ENCODE data around the gene HTR6.

HTR6 gene

DNA sequence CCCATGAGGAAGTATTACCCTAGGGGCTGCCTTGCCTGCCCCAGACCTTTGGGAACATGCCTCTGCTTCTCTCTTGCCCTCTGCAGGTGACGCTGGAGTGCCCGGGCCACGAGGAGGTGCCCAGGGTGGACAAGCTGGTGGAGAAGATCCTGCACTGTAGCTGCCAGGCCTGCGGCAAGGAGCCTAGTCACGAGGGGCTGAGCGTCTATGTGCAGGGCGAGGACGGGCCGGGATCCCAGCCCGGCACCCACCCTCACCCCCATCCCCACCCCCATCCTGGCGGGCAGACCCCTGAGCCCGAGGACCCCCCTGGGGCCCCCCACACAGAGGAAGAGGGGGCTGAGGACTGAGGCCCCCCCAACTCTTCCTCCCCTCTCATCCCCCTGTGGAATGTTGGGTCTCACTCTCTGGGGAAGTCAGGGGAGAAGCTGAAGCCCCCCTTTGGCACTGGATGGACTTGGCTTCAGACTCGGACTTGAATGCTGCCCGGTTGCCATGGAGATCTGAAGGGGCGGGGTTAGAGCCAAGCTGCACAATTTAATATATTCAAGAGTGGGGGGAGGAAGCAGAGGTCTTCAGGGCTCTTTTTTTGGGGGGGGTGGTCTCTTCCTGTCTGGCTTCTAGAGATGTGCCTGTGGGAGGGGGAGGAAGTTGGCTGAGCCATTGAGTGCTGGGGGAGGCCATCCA is 7.8 kb upstream of the HTR6 start:
- no peaks in the 10 kb centered on the region for H4K20me1 ChIP-seq (ENCODE audit: insufficient read depth, low read length)
- TF ChIP-seq EZH2phosphoT487 (IDR thresholded peaks at IDR 0.05; ENCODE audit: low read depth), result no peak
- TF ChIP-seq, protein P1, sequence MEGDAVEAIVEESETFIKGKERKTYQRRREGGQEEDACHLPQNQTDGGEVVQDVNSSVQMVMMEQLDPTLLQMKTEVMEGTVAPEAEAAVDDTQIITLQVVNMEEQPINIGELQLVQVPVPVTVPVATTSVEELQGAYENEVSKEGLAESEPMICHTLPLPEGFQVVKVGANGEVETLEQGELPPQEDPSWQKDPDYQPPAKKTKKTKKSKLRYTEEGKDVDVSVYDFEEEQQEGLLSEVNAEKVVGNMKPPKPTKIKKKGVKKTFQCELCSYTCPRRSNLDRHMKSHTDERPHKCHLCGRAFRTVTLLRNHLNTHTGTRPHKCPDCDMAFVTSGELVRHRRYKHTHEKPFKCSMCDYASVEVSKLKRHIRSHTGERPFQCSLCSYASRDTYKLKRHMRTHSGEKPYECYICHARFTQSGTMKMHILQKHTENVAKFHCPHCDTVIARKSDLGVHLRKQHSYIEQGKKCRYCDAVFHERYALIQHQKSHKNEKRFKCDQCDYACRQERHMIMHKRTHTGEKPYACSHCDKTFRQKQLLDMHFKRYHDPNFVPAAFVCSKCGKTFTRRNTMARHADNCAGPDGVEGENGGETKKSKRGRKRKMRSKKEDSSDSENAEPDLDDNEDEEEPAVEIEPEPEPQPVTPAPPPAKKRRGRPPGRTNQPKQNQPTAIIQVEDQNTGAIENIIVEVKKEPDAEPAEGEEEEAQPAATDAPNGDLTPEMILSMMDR (IDR thresholded peaks at IDR 0.05; ENCODE audit: low read depth, low read length), result no peak
- no peaks in the 10 kb centered on the region for H3K9me3 ChIP-seq (ENCODE audit: insufficient read depth, low read length)
- no peak overlapping the region for H3K4me3 ChIP-seq (ENCODE audit: low read length)
- H3K27me3 ChIP-seq (ENCODE audit: low read depth, low read length), result no peaks in the 10 kb centered on the region
- H3K9ac ChIP-seq (ENCODE audit: low read length), result no peak overlapping the region
- no peaks in the 10 kb centered on the region for H3K79me2 ChIP-seq (ENCODE audit: low read length)
- no peak overlapping the region for H3K27ac ChIP-seq (ENCODE audit: low read length)
- H3K4me2 ChIP-seq (ENCODE audit: low read length), result no peak overlapping the region
- no peaks in the 10 kb centered on the region for H3K36me3 ChIP-seq (replicated peaks; ENCODE audit: low read depth, low read length)
- H2AFZ ChIP-seq (ENCODE audit: low read depth, low read length), result no peak overlapping the region
- peaks cover 3% of the 10 kb centered on the region; the same call in 1 of the 2 replicates for H3K4me1 ChIP-seq (ENCODE audit: low read length)

DNA sequence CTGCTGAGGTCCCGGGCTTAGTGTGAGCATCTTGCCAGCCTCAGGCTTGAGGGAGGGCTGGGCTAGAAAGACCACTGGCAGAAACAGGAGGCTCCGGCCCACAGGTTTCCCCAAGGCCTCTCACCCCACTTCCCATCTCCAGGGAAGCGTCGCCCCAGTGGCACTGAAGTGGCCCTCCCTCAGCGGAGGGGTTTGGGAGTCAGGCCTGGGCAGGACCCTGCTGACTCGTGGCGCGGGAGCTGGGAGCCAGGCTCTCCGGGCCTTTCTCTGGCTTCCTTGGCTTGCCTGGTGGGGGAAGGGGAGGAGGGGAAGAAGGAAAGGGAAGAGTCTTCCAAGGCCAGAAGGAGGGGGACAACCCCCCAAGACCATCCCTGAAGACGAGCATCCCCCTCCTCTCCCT is 7.2 kb upstream of the HTR6 start:
- no peak overlapping the region for H3K4me3 ChIP-seq (ENCODE audit: low read length)
- no peak overlapping the region for H2AFZ ChIP-seq (ENCODE audit: low read depth, low read length)
- TF ChIP-seq, protein P1 (IDR thresholded peaks at IDR 0.05; ENCODE audit: low read depth, low read length), result no peak
- TF ChIP-seq EZH2phosphoT487 (IDR thresholded peaks at IDR 0.05; ENCODE audit: low read depth), result no peak
- H3K79me2 ChIP-seq (ENCODE audit: low read length), result no peaks in the 10 kb centered on the region
- no peak overlapping the region for H3K27ac ChIP-seq (ENCODE audit: low read length)
- no peaks in the 10 kb centered on the region for H3K36me3 ChIP-seq (replicated peaks; ENCODE audit: low read depth, low read length)
- H4K20me1 ChIP-seq (ENCODE audit: insufficient read depth, low read length), result no peaks in the 10 kb centered on the region
- no peak overlapping the region for H3K9ac ChIP-seq (ENCODE audit: low read length)
- H3K4me1 ChIP-seq (ENCODE audit: low read length), result peaks cover 3% of the 10 kb centered on the region; the same call in 1 of the 2 replicates
- no peaks in the 10 kb centered on the region for H3K9me3 ChIP-seq (ENCODE audit: insufficient read depth, low read length)
- no peak overlapping the region for H3K4me2 ChIP-seq (ENCODE audit: low read length)
- H3K27me3 ChIP-seq (ENCODE audit: low read depth, low read length), result no peaks in the 10 kb centered on the region

DNA sequence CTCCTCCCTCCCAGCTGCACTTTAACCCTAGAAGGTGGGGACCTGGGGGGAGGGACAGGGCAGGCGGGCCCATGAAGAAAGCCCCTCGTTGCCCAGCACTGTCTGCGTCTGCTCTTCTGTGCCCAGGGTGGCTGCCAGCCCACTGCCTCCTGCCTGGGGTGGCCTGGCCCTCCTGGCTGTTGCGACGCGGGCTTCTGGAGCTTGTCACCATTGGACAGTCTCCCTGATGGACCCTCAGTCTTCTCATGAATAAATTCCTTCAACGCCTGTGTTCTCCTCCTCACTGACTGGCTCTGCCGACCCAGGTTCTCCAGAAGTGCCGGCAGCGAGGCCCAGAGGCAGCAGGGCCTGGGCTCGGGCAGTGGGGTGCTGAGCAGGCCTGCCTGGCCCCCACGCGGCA is 6.5 kb upstream of the HTR6 start:
- TF ChIP-seq, protein P1 (IDR thresholded peaks at IDR 0.05; ENCODE audit: low read depth, low read length), result no peak
- TF ChIP-seq EZH2phosphoT487 (IDR thresholded peaks at IDR 0.05; ENCODE audit: low read depth), result no peak
- no peak overlapping the region for H2AFZ ChIP-seq (ENCODE audit: low read depth, low read length)

DNA sequence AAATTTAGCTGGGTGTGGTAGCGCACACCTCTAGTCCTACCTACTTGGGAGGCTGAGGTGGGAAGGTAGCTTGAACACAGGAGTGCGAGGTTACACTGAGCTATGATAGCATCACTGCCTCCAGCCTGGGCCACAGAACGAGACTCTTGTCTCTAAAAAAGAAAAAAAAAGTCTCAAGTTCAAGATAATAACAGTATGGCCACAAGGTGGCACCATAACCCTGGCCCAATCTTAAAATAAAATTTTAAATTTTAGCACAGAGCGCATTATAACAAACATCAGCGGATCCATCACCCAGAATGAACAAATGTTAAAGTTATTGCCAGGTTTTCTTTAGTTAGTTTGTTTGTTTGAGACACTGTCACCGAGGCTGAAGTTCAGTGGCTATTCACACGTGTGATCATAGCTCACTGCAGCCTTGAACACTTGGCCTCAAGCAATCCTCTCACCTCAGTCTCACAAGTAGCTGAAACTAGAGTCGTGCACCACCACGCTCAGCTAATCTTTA is 2.9 kb upstream of the HTR6 start:
- Histone ChIP-seq H3K4me2 (ENCODE audit: low read length) (no peak overlapping the region), H3K4me1 (ENCODE audit: low read length) (no peaks in the 10 kb centered on the region), H3K36me3 (replicated peaks; ENCODE audit: low read depth, low read length) (no peaks in the 10 kb centered on the region), H4K20me1 (ENCODE audit: insufficient read depth, low read length) (no peaks in the 10 kb centered on the region), H3K27me3 (ENCODE audit: low read depth, low read length) (no peaks in the 10 kb centered on the region), H3K4me3 (ENCODE audit: low read length) (no peak overlapping the region), H3K79me2 (ENCODE audit: low read length) (no peaks in the 10 kb centered on the region), H2AFZ (ENCODE audit: low read depth, low read length) (no peak overlapping the region), H3K9me3 (ENCODE audit: insufficient read depth, low read length) (no peaks in the 10 kb centered on the region), H3K9ac (ENCODE audit: low read length) (no peak overlapping the region), H3K27ac (ENCODE audit: low read length) (no peak overlapping the region)
- TF ChIP-seq, protein P1 (IDR thresholded peaks at IDR 0.05; ENCODE audit: low read depth, low read length), result peak; percentile 63
- no peak for TF ChIP-seq EZH2phosphoT487 (IDR thresholded peaks at IDR 0.05; ENCODE audit: low read depth)

More for the DNA sequence above, 6.5 kb upstream of the HTR6 start:
- no peak overlapping the region for H3K4me3 ChIP-seq (ENCODE audit: low read length)
- no peaks in the 10 kb centered on the region for H3K9me3 ChIP-seq (ENCODE audit: insufficient read depth, low read length)
- no peak overlapping the region for H3K27ac ChIP-seq (ENCODE audit: low read length)
- H3K9ac ChIP-seq (ENCODE audit: low read length), result no peak overlapping the region
- H3K4me2 ChIP-seq (ENCODE audit: low read length), result no peak overlapping the region
- H3K4me1 ChIP-seq (ENCODE audit: low read length), result peaks cover 3% of the 10 kb centered on the region; the same call in 1 of the 2 replicates
- H4K20me1 ChIP-seq (ENCODE audit: insufficient read depth, low read length), result no peaks in the 10 kb centered on the region
- H3K79me2 ChIP-seq (ENCODE audit: low read length), result no peaks in the 10 kb centered on the region
- no peaks in the 10 kb centered on the region for H3K36me3 ChIP-seq (replicated peaks; ENCODE audit: low read depth, low read length)
- H3K27me3 ChIP-seq (ENCODE audit: low read depth, low read length), result no peaks in the 10 kb centered on the region

All from OCI-LY3 (cell line).